Loucy (cell line): ENCODE data around the gene TESK1.

Source experiments
- H2AFZ ChIP-seq: fragments of 200-600 bp; sonication (generic); 2 replicates; pipeline ENCODE4 v1.6.0; 2016; ENCODE audit warnings: antibody characterized with exemption, mild to moderate bottlenecking, low read length, moderate library complexity
- H3F3A ChIP-seq: fragments of 200-600 bp; 2 replicates; pipeline ENCODE4 v1.6.0; 2016; ENCODE audit warnings: antibody characterized with exemption, low read depth, mild to moderate bottlenecking
- H3K27me3 ChIP-seq: fragments of 200-600 bp; sonication (generic); 2 replicates; pipeline ENCODE4 v1.6.1; 2014; ENCODE audit warnings: low read length, mild to moderate bottlenecking; ENCODE audit not compliant: insufficient read depth, poor library complexity, severe bottlenecking
- H3K36me3 ChIP-seq: fragments of 200-600 bp; sonication (generic); 2 replicates; pipeline ENCODE4 v1.6.1; 2016; ENCODE audit warnings: low read length; ENCODE audit not compliant: insufficient read depth
- H3K4me1 ChIP-seq: fragments of 200-600 bp; sonication (generic); 2 replicates; pipeline ENCODE4 v1.5.1; 2014; ENCODE audit warnings: low read length, mild to moderate bottlenecking; ENCODE audit not compliant: insufficient read depth, poor library complexity, severe bottlenecking
- H3K4me2 ChIP-seq: fragments of 200-600 bp; sonication (generic); 2 replicates; pipeline ENCODE4 v1.6.0; 2014; ENCODE audit warnings: antibody characterized with exemption, low read length, low read depth, mild to moderate bottlenecking; ENCODE audit not compliant: poor library complexity, severe bottlenecking
- H3K4me3 ChIP-seq: fragments of 200-600 bp; sonication (generic); 2 replicates; pipeline ENCODE4 v1.5.1; 2014; ENCODE audit warnings: low read length, mild to moderate bottlenecking, mixed read lengths; ENCODE audit not compliant: poor library complexity, severe bottlenecking
- H3K79me2 ChIP-seq: fragments of 200-600 bp; sonication (generic); 2 replicates; pipeline ENCODE4 v1.6.1; 2014; ENCODE audit warnings: low read length; ENCODE audit not compliant: insufficient read depth
- H3K9ac ChIP-seq: fragments of 200-600 bp; sonication (generic); 2 replicates; pipeline ENCODE4 v1.6.0; 2014; ENCODE audit warnings: mild to moderate bottlenecking, low read depth, low read length, moderate library complexity; ENCODE audit not compliant: poor library complexity, severe bottlenecking
- H3K9me2 ChIP-seq: fragments of 200-600 bp; sonication (generic); replicated peaks from 2 replicates; pipeline ENCODE4 v1.6.1; 2016; ENCODE audit warnings: low read depth, low read length, mixed read lengths
- H3K9me3 ChIP-seq: fragments of 200-600 bp; sonication (generic); 2 replicates; pipeline ENCODE4 v1.6.1; 2014; ENCODE audit warnings: mild to moderate bottlenecking, antibody characterized with exemption, low read length, low read depth; ENCODE audit not compliant: insufficient read depth
- H4K20me1 ChIP-seq: fragments of 200-600 bp; sonication (generic); 2 replicates; pipeline ENCODE4 v1.6.0; 2014; ENCODE audit warnings: antibody characterized with exemption, low read length, mild to moderate bottlenecking; ENCODE audit not compliant: insufficient read depth, poor library complexity, severe bottlenecking
- EZH2phosphoT487 ChIP-seq: fragments of 200-600 bp; IDR thresholded peaks from 2 replicates; pipeline ENCODE4 v1.6.1; 2018; ENCODE audit warnings: antibody characterized with exemption, mild to moderate bottlenecking, moderate library complexity, borderline replicate concordance
- TF ChIP-seq, protein P1 (sequence below): fragments of 200-600 bp; sonication (generic); conservative IDR thresholded peaks from 2 replicates; pipeline ENCODE4 v1.5.1; 2014; ENCODE audit warnings: mild to moderate bottlenecking, antibody characterized with exemption, low read length

The TESK1 gene

DNA sequence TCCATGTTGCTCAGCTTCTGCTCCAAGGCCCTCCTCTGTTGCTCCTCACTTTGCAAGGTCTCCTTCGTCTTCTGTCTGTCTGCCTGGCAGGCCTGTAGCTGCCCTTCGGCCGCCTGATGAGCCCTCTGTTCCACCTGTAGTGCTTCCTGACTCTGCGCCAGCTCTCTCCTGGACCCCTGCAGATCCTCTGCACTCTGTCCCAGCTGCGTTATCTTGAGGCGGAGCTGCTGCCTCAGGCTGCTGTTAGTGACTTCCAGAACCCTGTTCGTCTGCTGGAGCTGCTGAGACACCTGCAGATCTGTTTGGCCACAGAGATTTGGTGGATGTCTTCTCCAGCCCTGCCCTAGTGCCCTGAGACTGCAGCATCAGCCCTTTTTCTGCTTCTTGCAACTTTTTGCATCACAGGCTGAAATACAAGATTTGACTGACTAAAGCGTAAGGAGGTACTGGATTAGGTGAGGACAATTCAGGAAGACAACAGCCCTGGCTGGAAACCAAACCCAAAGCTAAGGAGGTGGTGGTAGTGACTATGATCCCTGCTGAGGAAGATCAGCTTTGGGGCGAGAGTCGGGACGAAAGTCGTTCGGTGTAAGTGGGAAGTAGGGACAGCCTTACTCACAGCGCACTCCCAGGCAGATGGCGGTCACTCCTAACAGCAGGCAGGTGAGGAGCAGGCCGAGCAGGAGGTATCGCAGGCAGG is 11.1 kb downstream of the TESK1 start:
- H3K9ac ChIP-seq, result peak overlapping the region; percentile 16
- peaks cover 50% of the 10 kb centered on the region for H3K4me1 ChIP-seq
- H3K27me3 ChIP-seq, result no peaks in the 10 kb centered on the region
- TF ChIP-seq, protein P1, sequence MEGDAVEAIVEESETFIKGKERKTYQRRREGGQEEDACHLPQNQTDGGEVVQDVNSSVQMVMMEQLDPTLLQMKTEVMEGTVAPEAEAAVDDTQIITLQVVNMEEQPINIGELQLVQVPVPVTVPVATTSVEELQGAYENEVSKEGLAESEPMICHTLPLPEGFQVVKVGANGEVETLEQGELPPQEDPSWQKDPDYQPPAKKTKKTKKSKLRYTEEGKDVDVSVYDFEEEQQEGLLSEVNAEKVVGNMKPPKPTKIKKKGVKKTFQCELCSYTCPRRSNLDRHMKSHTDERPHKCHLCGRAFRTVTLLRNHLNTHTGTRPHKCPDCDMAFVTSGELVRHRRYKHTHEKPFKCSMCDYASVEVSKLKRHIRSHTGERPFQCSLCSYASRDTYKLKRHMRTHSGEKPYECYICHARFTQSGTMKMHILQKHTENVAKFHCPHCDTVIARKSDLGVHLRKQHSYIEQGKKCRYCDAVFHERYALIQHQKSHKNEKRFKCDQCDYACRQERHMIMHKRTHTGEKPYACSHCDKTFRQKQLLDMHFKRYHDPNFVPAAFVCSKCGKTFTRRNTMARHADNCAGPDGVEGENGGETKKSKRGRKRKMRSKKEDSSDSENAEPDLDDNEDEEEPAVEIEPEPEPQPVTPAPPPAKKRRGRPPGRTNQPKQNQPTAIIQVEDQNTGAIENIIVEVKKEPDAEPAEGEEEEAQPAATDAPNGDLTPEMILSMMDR, result no peak
- TF ChIP-seq EZH2phosphoT487, result no peak
- H2AFZ ChIP-seq, result no peak overlapping the region
- peak overlapping the region; percentile 12 for H3K4me2 ChIP-seq
- H3K4me3 ChIP-seq, result no peak overlapping the region
- H3K9me3 ChIP-seq, result no peaks in the 10 kb centered on the region
- peaks cover 31% of the 10 kb centered on the region; the same call in 1 of the 2 replicates for H3K79me2 ChIP-seq
- H3K9me2 ChIP-seq, result no peaks in the 10 kb centered on the region
- H3F3A ChIP-seq, result peaks cover 11% of the 10 kb centered on the region
- H3K36me3 ChIP-seq, result no peaks in the 10 kb centered on the region
- H4K20me1 ChIP-seq, result no peaks in the 10 kb centered on the region

DNA sequence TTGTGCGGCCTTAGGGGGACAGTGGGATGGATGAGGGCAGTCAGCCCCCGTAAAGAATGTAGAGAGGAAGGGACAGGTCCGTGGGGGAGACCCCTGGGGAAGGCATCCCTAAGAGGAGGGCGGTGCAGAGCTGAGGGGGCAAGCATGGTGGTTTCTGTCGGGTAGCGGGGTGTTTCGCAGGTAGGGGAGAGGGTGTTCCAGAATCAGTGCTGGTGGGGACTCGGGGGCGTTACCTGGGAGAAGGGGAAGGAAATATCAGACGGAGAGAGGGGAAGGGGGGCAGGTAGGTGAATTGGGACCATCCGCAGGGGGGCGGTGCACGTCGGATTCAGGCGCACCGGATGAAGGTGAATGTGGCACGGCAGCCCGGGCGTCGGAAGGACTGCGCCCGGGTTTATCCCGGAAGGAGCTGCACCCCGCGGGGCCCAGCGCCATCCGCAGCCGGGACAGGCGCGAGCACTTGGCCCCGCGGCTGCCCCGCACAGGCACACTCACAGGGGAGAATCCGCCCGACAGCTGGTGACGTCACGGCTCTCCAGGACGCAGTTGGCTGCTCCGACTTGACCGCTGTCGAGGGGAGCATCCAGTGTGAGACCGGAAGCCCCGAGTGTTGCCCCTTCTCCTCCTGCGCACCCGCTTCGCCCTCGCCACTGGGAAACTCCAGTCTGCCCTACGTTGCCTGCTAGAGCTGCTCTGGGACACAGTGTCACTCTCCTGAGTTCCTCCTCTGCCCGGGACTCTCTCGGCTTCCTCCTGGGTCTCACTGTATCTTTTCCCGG is 11.8 kb downstream of the TESK1 start:
- TF ChIP-seq, protein P1, result no peak
- no peak for TF ChIP-seq EZH2phosphoT487
- no peaks in the 10 kb centered on the region for H3K9me2 ChIP-seq
- H3K4me1 ChIP-seq, result peaks cover 57% of the 10 kb centered on the region
- H3F3A ChIP-seq, result peaks cover 11% of the 10 kb centered on the region
- H2AFZ ChIP-seq, result no peak overlapping the region
- H3K9ac ChIP-seq, result peak overlapping the region; percentile 89
- H3K27me3 ChIP-seq, result no peaks in the 10 kb centered on the region
- peaks cover 31% of the 10 kb centered on the region; the same call in 1 of the 2 replicates for H3K79me2 ChIP-seq
- no peaks in the 10 kb centered on the region for H4K20me1 ChIP-seq
- no peaks in the 10 kb centered on the region for H3K9me3 ChIP-seq
- H3K4me3 ChIP-seq, result no peak overlapping the region
- H3K36me3 ChIP-seq, result no peaks in the 10 kb centered on the region
- H3K4me2 ChIP-seq, result peak overlapping the region; percentile 99

DNA sequence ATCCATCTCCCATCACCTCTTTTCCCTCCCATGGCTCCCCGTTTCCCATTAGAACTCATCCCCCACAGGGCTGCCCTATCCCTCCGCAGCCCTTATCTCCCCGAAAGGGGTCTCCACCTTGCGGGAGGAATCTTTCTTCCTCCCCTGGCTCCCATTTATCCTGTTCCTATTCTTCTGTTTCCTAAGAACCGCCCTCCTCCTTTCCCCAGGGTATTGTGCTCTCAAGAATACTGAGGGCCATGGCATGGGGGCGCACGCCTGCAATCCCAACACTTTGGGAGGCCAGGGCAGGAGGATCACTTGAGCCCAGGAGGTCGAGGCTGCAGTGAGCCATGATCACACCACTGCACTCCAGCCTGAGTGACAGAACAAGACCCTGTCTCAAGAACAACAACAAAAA is 12.5 kb downstream of the TESK1 start:
- Histone ChIP-seq H3K9ac (peak overlapping the region; percentile 89), H2AFZ (no peak overlapping the region)
- TF ChIP-seq EZH2phosphoT487, result no peak
- TF ChIP-seq, protein P1, result no peak

More for the DNA sequence above, 12.5 kb downstream of the TESK1 start:
- Histone ChIP-seq H3K9me2 (no peaks in the 10 kb centered on the region), H3F3A (peaks cover 11% of the 10 kb centered on the region), H3K4me3 (peak overlapping the region; percentile 74), H3K9me3 (no peaks in the 10 kb centered on the region), H4K20me1 (no peaks in the 10 kb centered on the region), H3K79me2 (peaks cover 31% of the 10 kb centered on the region; the same call in 1 of the 2 replicates), H3K4me2 (peak overlapping the region; percentile 99), H3K36me3 (no peaks in the 10 kb centered on the region), H3K27me3 (no peaks in the 10 kb centered on the region), H3K4me1 (peaks cover 61% of the 10 kb centered on the region)
